Neural progenitor cell (in vitro differentiated cells): ENCODE data around the gene NAA25. TPM values are rescaled to one million over a fixed set of nuclear protein-coding genes. Genes with fewer than 3 reads are reported as not detected.
A peak's percentile ranks its signal among the peaks of the same experiment; 100 is the strongest.
"Not testable (repeated sequence)": the region's sequence is repeated elsewhere in the genome, so short reads cannot be mapped to it uniquely, and the experiment has no call there.

Experiments
- DNase-seq: peaks from one replicate; pipeline ENCODE4 v3.0.0-alpha.2; 2016; ENCODE audit warnings: low spot score
- H2AFZ ChIP-seq: fragments of 200-600 bp; sonication (generic); replicated peaks from 2 replicates; pipeline ENCODE4 v1.6.1; 2016; ENCODE audit warnings: antibody characterized with exemption
- H3F3A ChIP-seq: fragments of 200-600 bp; sonication (generic); 2 replicates; pipeline ENCODE4 v1.6.1; 2016; ENCODE audit warnings: antibody characterized with exemption, low read depth
- H3K27ac ChIP-seq: fragments of 200-600 bp; sonication (generic); 2 replicates; pipeline ENCODE4 v1.5.1; 2016; ENCODE audit warnings: mild to moderate bottlenecking
- H3K27me3 ChIP-seq: fragments of 200-600 bp; sonication (generic); 2 replicates; pipeline ENCODE4 v1.6.1; 2016; ENCODE audit warnings: mild to moderate bottlenecking, moderate library complexity
- H3K36me3 ChIP-seq: fragments of 200-600 bp; sonication (generic); 2 replicates; pipeline ENCODE4 v1.5.1; 2016
- H3K4me1 ChIP-seq: fragments of 200-600 bp; sonication (generic); 2 replicates; pipeline ENCODE4 v1.6.1; 2016; ENCODE audit warnings: mixed run types
- H3K4me2 ChIP-seq: fragments of 200-600 bp; sonication (generic); 2 replicates; pipeline ENCODE4 v1.6.1; 2016
- H3K4me3 ChIP-seq: fragments of 200-600 bp; sonication (generic); 2 replicates; pipeline ENCODE4 v1.5.1; 2016
- H3K79me2 ChIP-seq: fragments of 200-600 bp; sonication (generic); 2 replicates; pipeline ENCODE4 v1.6.1; 2016; ENCODE audit warnings: low read depth
- H3K9ac ChIP-seq: fragments of 200-600 bp; sonication (generic); 2 replicates; pipeline ENCODE4 v1.6.1; 2016
- H3K9me3 ChIP-seq: fragments of 200-600 bp; sonication (generic); 2 replicates; pipeline ENCODE4 v1.5.1; 2016; ENCODE audit warnings: low read depth
- H4K20me1 ChIP-seq: fragments of 200-600 bp; sonication (generic); 2 replicates; pipeline ENCODE4 v1.6.1; 2016; ENCODE audit warnings: low read depth
- H3K27ac Mint-ChIP-seq: 3 replicates; pipeline ENCODE4 v1.8.0; 2021; ENCODE audit warnings: mixed read lengths
- H3K27me3 Mint-ChIP-seq: 2 replicates; pipeline ENCODE4 v1.8.0; 2022; ENCODE audit warnings: low read depth, mild to moderate bottlenecking, inconsistent platforms, moderate library complexity, mixed read lengths; ENCODE audit not compliant: insufficient read depth
- H3K36me3 Mint-ChIP-seq: 3 replicates; pipeline ENCODE4 v1.8.0; 2021; ENCODE audit warnings: mixed read lengths
- H3K4me1 Mint-ChIP-seq: 3 replicates; pipeline ENCODE4 v1.8.0; 2021; ENCODE audit warnings: mixed read lengths
- H3K4me3 Mint-ChIP-seq: 3 replicates; pipeline ENCODE4 v1.8.0; 2021; ENCODE audit warnings: mild to moderate bottlenecking, moderate library complexity, mixed read lengths
- H3K9me3 Mint-ChIP-seq: 3 replicates; pipeline ENCODE4 v1.8.0; 2020; ENCODE audit warnings: mixed read lengths
- CTCF ChIP-seq: fragments of 200-600 bp; sonication (generic); IDR thresholded peaks from 2 replicates; pipeline ENCODE4 v1.5.1; 2017; ENCODE audit warnings: antibody characterized with exemption, mild to moderate bottlenecking
- EZH2 ChIP-seq: fragments of 200-600 bp; sonication (generic); IDR thresholded peaks from 2 replicates; pipeline ENCODE4 v1.6.1; 2017; ENCODE audit warnings: antibody characterized with exemption, mild to moderate bottlenecking, moderate library complexity
- EZH2phosphoT487 ChIP-seq: fragments of 200-600 bp; sonication (generic); IDR thresholded peaks from 2 replicates; pipeline ENCODE4 v1.6.1; 2017; ENCODE audit warnings: antibody characterized with exemption
- total RNA-seq: library from RNA; depleted of rRNA; stranded (reverse); fragments of >200 nt; gene quantifications from 2 replicates; pipeline ENCODE4 v1.2.3, GENCODE V29; 2015; ENCODE audit warnings: low replicate concordance

The NAA25 gene
- total RNA-seq, 1 donor from 2014 or later: 40.7 TPM

GRCh38 chr12:112012775-112013600, 95.6 kb downstream of the NAA25 start, which contains the start of the genes ERP29 and TMEM116:
Gene ERP29 (plus strand): TSS chr12:112013426. CDS start chr12:112013466, 40 bp downstream.
Gene TMEM116 (minus strand): TSS chr12:112013165. CDS start chr12:112005270, 7,895 bp downstream.
- Histone ChIP-seq H3K9ac (peak within 1 kb of the TSS; percentile 82), H3K9me3 (no peaks in the 10 kb centered on the region), H3K4me1 (peaks cover 16% of the 10 kb centered on the region), H3K27me3 (no peaks in the 10 kb centered on the region), H3K4me3 (peak within 1 kb of the TSS; percentile 91), H3F3A (peaks cover 27% of the 10 kb centered on the region), H3K79me2 (peaks cover 68% of the 10 kb centered on the region), H3K27ac (peak within 1 kb of the TSS; percentile 90), H3K36me3 (peaks cover 8% of the 10 kb centered on the region), H3K4me2 (peak within 1 kb of the TSS; percentile 88), H2AFZ (peak within 1 kb of the TSS; percentile 79), H4K20me1 (peaks cover 20% of the 10 kb centered on the region)
- peaks cover 22% of the 10 kb centered on the region for H3K4me1 Mint-ChIP-seq
- TF ChIP-seq EZH2 (peak; percentile 29), EZH2phosphoT487 (no peak), CTCF (peak; percentile 55)
- H3K9me3 Mint-ChIP-seq: no peaks in the 10 kb centered on the region
- DNase-seq: peak; percentile 99
- no peaks in the 10 kb centered on the region for H3K27me3 Mint-ChIP-seq
- peak within 1 kb of the TSS; percentile 90 for H3K4me3 Mint-ChIP-seq
- H3K27ac Mint-ChIP-seq: peak within 1 kb of the TSS; percentile 96
- peaks cover 24% of the 10 kb centered on the region for H3K36me3 Mint-ChIP-seq

- peak overlapping the region; percentile 55 for H3K27ac Mint-ChIP-seq
- peaks cover 27% of the 10 kb centered on the region for H3F3A ChIP-seq
- H3K9me3 ChIP-seq: no peaks in the 10 kb centered on the region
- H3K4me1 ChIP-seq: peaks cover 16% of the 10 kb centered on the region
- peak overlapping the region; percentile 90 for H3K4me3 Mint-ChIP-seq
- H3K27ac ChIP-seq: no peak overlapping the region
- peaks cover 55% of the 10 kb centered on the region for H3K79me2 ChIP-seq
- no peaks in the 10 kb centered on the region for H3K27me3 Mint-ChIP-seq
- no peak overlapping the region for H3K9ac ChIP-seq
- H3K4me2 ChIP-seq: peak overlapping the region; percentile 88
- no peaks in the 10 kb centered on the region for H3K27me3 ChIP-seq
- H3K4me3 ChIP-seq: peak overlapping the region; percentile 91
- TF ChIP-seq CTCF (no peak), EZH2 (no peak), EZH2phosphoT487 (no peak)
- no peak for DNase-seq
- H3K36me3 Mint-ChIP-seq: peaks cover 24% of the 10 kb centered on the region
- H3K9me3 Mint-ChIP-seq: no peaks in the 10 kb centered on the region
- peaks cover 8% of the 10 kb centered on the region for H3K36me3 ChIP-seq
- peaks cover 22% of the 10 kb centered on the region for H3K4me1 Mint-ChIP-seq
- no peak overlapping the region for H2AFZ ChIP-seq
- H4K20me1 ChIP-seq: peaks cover 15% of the 10 kb centered on the region
These were observed 96.9 kb downstream of the NAA25 start for GRCh38 chr12:112011685-112012084.

GRCh38 chr12:112010415-112011344, 97.9 kb downstream of the NAA25 start:
- Histone ChIP-seq H3K9me3 (no peaks in the 10 kb centered on the region), H3K4me3 (no peak overlapping the region), H3K4me1 (peaks cover 16% of the 10 kb centered on the region), H3K9ac (no peak overlapping the region), H3K27ac (no peak overlapping the region), H3K27me3 (no peaks in the 10 kb centered on the region), H3F3A (peaks cover 30% of the 10 kb centered on the region), H3K36me3 (no peaks in the 10 kb centered on the region), H2AFZ (no peak overlapping the region), H3K79me2 (peaks cover 45% of the 10 kb centered on the region), H3K4me2 (peak overlapping the region; percentile 88), H4K20me1 (peaks cover 11% of the 10 kb centered on the region)
- Mint-ChIP-seq H3K9me3 (no peaks in the 10 kb centered on the region), H3K4me3 (peak overlapping the region; percentile 90), H3K36me3 (peaks cover 16% of the 10 kb centered on the region), H3K27me3 (no peaks in the 10 kb centered on the region), H3K4me1 (peaks cover 22% of the 10 kb centered on the region), H3K27ac (no peak overlapping the region)
- TF ChIP-seq EZH2 (no peak), CTCF (no peak), EZH2phosphoT487 (no peak)
- no peak for DNase-seq

- not testable (repeated sequence) for H3K4me2 ChIP-seq, H3K27ac ChIP-seq, H3K9ac ChIP-seq, DNase-seq, H2AFZ ChIP-seq, H3K27ac Mint-ChIP-seq, H3K9me3 ChIP-seq, H3K4me3 Mint-ChIP-seq, H3K4me3 ChIP-seq, H3K9me3 Mint-ChIP-seq, H3K27me3 Mint-ChIP-seq, H3K36me3 ChIP-seq, H4K20me1 ChIP-seq, H3K27me3 ChIP-seq
- Histone ChIP-seq H3K4me1 (peaks cover 14% of the 10 kb centered on the region), H3K79me2 (peaks cover 34% of the 10 kb centered on the region), H3F3A (peaks cover 34% of the 10 kb centered on the region)
- Mint-ChIP-seq H3K4me1 (peaks cover 21% of the 10 kb centered on the region), H3K36me3 (peaks cover 13% of the 10 kb centered on the region)
These were observed 99.0 kb downstream of the NAA25 start for GRCh38 chr12:112009596-112009995.
